Uterus (tissue), 2 donors: ENCODE results near the gene IL4R.

ENCODE experiments used
- POLR2A ChIP-seq, 2 donors: fragments of 450-650 bp; IDR thresholded peaks; one replicate each; pipeline ENCODE4 v1.6.1; 2016; ENCODE audit warnings: antibody characterized with exemption in 2 of 2, mild to moderate bottlenecking in 1 of 2, moderate library complexity in 1 of 2
- TF ChIP-seq, protein P1 (sequence below), 4 experiments: fragments of 200-600 bp in 2 of 4; fragments of 450-650 bp in 2 of 4; sonication (generic) in 2 of 4; IDR thresholded peaks; one replicate each; pipeline ENCODE4 v1.5.1; 2016 to 2019; ENCODE audit warnings: antibody characterized with exemption in 4 of 4, mild to moderate bottlenecking in 2 of 4, moderate library complexity in 1 of 4

DNA sequence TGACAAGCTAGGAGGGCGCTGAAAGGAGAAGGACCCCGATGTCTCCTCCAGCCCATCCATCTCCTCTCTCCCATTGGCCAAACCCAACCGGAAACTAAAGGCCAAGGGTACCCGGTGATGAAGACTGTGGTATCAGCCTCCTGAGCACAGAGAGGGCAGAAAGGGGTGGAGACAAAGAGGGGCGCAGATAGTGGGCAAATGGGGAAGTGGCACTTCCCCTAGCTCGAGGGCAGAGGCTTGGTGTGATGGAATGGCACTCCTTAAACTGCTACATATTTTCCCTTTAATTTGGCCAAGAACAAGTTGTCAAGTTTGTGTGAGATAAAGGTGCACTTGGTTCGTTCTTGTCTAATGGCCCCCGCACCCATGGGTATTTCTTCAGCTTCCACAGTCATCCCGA, 27.8 kb downstream of the IL4R start:
- TF ChIP-seq, protein P1, sequence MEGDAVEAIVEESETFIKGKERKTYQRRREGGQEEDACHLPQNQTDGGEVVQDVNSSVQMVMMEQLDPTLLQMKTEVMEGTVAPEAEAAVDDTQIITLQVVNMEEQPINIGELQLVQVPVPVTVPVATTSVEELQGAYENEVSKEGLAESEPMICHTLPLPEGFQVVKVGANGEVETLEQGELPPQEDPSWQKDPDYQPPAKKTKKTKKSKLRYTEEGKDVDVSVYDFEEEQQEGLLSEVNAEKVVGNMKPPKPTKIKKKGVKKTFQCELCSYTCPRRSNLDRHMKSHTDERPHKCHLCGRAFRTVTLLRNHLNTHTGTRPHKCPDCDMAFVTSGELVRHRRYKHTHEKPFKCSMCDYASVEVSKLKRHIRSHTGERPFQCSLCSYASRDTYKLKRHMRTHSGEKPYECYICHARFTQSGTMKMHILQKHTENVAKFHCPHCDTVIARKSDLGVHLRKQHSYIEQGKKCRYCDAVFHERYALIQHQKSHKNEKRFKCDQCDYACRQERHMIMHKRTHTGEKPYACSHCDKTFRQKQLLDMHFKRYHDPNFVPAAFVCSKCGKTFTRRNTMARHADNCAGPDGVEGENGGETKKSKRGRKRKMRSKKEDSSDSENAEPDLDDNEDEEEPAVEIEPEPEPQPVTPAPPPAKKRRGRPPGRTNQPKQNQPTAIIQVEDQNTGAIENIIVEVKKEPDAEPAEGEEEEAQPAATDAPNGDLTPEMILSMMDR (IDR thresholded peaks at IDR 0.05), result no peak
- TF ChIP-seq POLR2A (IDR thresholded peaks at IDR 0.05), result no peak
